HG03442 (cell line): Measurements from ENCODE around the gene NID2.
A peak's percentile ranks its signal among the peaks of the same experiment; 100 is the strongest.

Experiments
- ATAC-seq: cut with Tn5 transposase; IDR thresholded peaks from one replicate; pipeline ENCODE4 v1.9.1; 2021; ENCODE audit warnings: mild to moderate bottlenecking, moderate library complexity; ENCODE audit not compliant: unreplicated experiment

Gene NID2

DNA sequence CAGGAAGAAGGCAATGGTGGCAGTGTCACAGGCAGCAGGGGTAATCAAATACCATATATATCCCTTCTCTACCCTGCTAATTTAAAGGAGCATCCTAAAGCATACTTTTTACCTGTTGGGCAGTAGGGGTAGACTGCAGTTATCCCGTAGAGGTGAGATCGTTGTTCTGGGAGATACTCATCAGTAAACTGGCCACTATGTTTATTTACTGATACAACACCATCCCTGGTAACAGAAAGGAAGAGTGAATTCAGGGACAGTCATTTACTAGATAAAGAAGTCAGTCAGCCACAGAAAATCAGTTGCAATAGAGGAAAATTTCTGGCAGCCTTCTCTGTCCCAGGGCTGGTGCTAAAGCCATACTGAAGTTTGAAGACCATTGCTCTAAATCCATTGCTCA lies 63.2 kb downstream of the NID2 start:
- no peak for ATAC-seq

DNA sequence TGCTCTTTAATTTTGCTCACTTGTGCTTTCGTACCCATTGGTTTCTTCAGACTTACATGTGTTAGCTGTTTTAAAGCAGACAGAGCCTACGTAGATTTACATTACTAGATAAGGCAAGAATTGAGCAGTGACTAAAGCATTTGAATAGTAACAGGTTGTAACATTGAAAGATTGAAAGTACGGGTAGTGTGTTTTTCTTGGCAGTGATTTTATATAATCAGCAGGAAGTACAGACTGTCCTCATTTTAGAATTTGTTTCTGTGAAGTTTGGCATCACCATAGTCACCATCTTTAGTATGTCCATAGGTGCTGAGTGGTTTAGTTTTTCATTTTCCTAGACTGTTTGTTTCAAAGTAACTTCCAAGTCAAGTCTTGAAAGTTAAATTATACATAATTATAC lies 65.5 kb downstream of the NID2 start:
- no peak for ATAC-seq

DNA sequence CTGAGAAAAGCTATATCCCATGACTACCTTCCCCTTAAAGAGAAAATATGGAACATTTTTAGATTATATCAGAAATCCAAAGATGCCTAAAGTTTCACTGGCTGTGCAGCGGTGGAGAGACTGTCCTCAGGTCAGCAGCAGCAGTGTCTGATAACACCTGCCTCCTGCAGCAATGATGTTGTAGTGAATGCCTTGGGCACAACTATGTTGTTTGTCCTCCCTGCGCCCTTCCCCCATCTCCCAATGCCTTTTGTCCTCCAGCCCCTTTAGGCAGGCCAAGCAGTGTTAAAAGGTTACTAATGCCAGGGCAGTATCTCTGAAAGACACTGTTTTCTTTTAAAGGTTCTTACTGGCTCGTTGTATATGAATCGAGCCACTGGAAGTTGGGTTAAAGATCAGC lies 66.3 kb downstream of the NID2 start:
- no peak for ATAC-seq

DNA sequence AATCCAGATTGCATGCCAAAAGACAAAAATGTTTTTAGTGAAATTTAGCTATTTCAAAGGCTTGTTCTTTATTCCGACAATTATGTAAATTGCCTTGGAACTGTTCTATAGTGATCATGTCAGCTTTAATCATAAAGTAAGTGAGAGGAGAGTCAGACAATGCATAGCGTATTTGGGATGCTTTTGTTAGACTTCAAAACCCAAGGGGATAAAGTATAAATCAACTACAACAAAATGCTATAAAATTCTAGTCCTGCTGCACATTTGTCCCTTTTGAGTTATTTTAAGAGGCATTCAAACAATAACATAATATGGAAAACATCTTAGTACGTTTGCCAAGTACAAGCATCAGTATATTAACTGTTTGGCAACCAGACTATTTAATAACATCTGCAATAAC lies 68.2 kb downstream of the NID2 start:
- no peak for ATAC-seq

DNA sequence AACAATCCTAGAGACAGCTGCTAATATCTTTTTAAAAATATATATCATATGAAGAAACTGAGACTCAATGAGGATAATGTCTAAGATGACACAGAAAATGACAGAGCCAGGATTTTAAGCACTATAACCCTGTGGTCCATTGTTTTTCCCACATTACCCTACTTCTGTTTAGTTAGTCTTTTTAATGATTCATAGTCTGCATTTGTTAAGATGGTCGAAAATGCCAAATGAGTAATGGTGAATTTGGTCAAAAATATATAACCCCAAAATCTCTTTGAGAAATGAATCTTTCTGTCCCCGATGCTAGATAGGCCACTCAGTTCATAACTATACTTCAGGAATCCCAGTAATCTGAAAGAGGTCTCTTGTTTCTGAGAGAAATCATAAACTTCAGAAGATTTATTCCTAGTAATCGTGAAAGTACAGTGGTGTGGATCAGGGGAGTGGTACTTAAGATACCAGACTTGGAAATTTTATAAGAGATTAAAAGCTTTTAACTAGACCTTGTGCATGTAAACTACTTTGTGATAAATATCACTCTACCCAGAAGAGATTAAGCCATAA lies 68.8 kb downstream of the NID2 start:
- ATAC-seq: no peak

DNA sequence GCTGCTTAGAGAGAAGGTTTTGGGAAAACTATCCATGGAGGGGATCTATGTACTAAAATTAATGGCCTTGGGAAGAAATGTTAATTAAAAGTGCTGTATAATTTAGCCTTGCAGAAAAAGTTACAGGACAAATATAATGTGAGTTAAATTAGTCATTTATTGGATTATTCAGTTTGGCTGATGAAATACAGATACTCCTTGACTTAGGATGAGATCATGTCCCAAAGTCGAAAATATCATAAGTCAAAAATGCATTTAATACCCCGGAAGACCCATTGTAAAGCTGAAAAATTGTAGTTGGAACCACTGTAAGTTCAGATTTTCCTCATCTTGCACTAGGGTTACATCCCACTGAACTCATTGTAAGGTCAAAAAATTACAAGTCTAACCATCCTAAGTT lies 69.8 kb downstream of the NID2 start:
- ATAC-seq: no peak

DNA sequence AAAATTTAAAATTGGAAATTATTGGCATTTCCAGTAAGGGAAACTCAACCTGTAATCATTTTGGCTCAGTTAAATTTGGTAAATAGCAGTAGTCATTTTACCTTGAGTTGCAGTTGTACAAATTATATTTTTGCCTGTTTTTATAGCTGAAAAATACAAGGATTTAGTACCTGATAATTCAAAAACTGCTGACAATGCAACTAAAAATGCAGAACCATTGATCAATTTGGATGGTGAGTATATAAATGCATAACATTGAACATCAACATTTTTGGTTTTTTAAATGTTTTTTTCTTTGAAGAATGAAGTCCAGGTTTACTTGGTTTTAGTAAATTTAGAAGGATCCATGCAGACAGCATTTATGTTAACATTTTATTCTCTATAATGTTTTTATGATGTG lies 70.5 kb downstream of the NID2 start:
- ATAC-seq: no peak

DNA sequence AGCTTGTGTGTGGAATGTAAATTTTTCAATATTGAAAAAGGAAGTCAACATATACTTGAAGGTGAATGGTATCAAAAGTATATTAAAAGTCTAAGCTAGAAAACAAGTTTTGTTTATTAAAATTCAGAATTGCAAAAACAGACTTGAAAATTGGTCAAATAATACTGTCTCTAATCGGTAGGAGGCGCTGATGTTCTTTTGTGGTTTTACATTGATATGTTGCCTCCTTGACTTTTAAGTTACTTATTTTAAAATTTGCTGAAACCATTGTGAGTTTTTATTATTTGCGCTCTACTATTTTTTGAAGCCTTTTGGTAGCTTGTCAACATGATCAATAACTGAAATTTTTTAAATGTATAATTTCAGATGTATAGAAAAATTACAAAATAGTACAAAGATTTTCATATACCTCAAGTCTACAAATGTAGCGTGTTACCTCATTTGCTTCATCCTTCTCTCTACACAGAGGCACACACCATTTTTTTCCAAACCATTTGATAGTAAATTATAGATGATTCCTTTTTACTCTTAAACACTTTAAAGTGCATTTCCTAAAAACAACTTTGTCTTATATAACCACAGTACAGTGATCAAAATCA lies 72.6 kb downstream of the NID2 start:
- ATAC-seq: no peak

DNA sequence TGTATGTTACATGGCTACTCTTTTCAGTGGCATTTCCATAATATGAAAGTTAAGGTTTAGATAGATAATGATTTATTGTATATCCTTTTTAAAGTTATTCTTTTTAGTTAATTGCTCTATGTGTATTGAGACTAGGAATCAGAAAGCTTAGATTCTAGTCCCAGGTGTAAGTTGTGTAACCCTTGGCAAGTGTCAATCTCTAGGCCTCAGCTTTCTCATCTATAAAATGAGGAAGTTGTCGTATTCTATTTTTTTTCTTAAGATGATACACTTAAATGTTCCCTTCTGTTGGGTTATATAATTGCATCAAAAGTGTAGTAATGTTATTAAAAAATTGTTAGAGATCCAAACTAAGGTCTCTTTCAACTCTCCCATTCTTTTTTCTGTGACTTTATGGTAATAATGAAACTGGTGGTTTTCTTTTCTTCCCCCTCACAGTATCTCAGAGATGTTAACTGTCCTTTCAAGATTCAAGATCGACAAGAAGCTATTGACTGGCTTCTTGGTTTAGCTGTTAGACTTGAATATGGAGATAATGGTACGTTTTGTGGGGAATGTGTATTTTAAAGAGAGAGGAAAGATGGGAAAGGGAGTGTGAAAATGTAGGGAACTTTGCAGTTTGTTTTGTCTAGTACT lies 75.5 kb downstream of the NID2 start:
- ATAC-seq: no peak

DNA sequence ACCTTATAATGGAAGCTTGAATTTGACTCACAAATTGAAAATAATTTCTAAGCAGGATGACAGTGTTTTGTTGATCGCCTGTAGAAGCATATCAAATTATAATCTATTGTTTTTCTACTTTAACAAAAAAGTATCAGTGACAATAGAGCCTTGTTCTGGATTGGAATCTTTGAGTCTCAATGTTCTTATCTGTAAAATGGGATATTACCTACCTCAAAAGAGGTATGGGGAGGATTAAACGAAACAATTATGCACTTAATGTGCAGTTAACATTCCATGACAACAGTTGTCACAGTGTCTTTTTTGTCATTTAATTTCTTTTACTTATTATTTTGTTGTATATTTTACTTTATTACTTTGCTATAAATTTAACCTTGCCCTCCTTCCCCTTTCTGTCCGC lies 78.4 kb downstream of the NID2 start:
- no peak for ATAC-seq

DNA sequence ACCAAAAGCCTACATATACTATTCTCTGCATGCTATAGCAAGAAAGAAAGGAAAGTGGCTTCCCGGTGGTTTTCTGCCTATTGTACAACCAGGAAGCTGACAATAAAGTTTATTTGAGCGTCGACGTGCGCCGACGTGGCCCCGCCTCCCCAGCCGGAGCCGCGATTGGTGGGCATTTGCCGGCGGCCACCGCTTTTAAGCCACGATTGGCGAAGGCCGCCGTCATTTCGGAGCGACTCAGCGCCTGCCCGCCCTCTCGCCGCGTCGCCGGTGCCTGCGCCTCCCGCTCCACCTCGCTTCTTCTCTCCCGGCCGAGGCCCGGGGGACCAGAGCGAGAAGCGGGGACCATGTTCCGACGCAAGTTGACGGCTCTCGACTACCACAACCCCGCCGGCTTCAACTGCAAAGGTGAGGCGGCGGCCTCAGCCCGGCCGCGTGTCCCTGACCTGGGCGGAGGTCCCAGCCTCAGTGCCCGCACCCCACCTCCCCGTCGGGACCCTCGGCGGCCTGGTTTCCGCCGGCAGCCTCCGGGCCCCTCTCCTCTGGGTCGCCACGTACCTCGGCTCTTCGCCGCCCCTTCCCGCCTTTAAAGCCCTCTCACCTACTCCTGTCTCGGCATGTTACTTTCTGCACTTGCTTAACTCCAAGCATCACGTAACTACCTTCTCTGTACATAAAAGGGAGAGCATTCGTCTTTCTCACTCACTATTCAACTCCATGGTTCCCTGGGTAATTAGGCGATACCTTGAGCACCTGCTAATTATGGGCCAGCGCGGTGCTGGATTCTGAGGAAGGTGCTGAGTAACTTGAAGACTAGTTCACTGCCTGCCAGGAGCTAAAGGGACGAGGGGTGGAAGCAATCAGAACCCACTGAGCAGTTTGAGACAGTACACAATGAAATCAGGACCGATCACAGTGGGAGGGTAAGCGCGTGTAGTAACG lies 79.3 kb downstream of the NID2 start, which contains the start of gene RTRAF:
RTRAF (plus strand) TSS at position 254 of the 942 bp plus-strand sequence; CDS start at position 348, 94 bp downstream.
- ATAC-seq: peak; percentile 93

DNA sequence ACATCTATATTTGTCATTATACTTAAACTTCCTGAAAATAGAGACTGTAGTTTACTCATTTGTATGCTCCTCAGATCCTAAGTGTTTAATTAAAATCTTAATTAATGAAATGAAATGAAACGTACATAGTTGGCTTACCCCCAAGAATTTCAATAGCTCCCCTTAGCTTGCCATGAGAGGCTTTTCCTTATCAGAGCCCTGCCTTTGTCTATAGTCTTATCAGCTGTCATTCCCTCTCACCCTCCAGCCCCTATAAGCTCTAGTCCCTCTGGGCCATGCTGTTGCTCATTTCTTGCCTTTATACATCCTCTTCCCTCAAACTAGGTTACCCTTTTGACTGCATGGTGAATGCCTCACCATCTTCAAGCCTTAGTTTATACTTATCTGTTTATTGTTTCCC lies 80.6 kb downstream of the NID2 start:
- no peak for ATAC-seq

DNA sequence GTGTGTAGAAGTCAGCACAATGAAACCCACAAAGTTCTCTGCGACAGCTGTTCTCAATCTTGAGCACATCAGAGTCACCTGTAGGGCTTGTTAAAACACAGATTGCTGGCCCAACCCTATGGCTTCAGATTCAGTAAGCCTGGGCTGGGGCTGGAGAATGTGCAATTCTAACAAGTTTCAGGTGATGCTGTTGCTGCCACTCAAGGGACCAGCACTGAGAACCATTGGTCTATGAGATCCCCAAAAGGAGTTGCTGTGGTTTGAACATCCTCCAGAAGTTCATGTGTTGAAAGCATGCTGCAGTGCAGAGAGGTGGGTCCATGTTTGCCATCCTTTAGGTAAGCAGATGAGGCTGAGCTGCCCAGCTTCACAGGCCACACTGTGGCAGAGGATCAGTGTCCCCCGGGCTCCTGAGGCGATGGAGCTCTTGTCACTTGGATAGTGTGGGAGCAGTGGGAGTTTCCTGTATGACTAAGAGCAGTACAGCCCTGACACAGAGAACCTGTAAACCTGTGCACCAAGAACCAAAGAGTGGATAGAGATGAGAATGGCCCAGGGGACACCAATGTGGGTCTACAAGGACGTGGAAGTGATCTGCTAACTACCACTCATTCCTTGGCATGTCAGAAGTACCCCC lies 87.5 kb downstream of the NID2 start:
- ATAC-seq: peak; percentile 68

DNA sequence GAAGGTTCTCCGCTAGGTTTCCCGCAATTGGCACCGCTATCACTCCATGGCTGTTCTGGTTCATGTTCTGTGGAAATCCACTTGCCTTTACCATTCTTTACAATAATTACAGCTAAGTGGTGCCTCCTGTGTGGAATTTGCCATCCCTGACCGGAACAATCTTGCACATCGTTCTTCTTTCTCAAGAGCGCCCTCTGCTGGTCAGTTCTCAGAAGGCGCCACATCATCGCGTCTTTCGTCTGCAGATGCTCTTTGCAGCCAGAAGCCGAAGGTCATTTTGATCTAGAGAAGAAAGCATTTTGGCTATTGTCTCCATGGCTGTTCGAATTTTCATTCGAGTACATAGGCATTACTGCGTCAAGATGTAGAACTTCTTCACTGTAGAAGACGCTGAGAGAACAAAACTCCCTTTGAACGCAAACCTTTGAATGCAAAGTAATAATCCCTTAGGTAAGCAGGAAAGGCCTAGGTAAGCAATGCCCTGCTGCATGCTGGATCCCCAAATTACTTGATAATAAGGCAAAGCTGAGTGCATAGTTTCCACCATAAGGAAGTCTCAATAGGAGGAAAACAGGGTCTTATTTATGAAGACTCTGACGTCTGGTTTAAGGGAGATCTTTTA lies 89.7 kb downstream of the NID2 start:
- peak; percentile 65 for ATAC-seq

DNA sequence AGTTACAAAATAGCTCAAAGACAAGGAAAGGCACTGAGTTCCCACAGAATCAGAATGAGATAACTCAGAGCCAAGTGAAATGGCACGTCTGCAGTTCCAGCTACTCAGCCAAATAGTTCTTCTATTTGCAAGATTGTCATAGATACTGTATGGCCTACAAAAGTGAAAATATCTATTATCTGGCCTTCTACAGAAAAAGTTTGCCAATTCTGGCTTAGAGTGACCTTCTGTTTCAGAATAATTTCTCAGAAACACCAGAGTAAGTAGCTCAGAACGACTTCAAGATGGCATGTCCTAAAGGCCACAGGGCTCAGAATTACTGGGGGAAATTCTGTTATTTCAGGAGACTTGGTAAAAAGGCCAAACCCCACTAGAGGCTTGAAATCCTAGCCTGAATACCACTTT lies 90.2 kb downstream of the NID2 start:
- ATAC-seq: no peak

DNA sequence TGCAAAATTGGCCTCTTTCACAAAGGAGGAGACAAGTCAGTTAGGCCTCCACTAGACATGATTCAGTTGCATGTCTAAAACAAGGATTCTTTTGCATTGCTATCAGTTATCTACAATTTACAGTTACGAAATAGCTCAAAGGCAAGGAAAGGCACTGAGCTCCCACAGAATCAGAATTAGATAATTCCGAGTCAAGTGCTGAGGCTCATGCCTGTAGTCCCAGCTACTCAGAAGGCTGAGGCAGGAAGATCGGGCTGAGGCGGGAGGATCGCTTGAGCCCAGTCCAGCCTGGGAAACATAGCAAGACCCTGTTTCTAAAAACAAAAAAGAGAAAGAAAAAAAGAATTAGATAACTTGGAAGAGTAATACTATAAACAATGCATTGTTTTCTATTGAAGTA lies 91.8 kb downstream of the NID2 start:
- ATAC-seq: no peak

DNA sequence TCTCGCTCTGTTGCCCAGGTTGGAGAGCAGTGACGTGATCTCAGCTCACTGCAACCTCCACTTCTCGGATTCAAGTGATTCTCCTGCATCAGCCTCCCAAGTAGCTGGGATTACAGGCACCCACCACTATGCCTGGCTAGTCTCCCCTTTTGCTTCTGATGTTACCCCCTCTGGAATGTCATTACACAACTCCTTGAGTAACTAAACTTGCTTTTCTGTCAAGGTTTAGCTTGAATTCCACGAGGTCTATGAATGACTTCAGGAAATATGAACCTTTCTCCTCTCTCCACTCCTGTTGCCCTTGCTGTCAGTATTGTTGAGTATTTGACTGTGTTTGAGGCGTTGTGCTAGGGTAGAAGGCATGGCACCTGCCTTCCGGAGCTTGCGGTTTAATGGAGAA lies 96.3 kb downstream of the NID2 start:
- no peak for ATAC-seq

DNA sequence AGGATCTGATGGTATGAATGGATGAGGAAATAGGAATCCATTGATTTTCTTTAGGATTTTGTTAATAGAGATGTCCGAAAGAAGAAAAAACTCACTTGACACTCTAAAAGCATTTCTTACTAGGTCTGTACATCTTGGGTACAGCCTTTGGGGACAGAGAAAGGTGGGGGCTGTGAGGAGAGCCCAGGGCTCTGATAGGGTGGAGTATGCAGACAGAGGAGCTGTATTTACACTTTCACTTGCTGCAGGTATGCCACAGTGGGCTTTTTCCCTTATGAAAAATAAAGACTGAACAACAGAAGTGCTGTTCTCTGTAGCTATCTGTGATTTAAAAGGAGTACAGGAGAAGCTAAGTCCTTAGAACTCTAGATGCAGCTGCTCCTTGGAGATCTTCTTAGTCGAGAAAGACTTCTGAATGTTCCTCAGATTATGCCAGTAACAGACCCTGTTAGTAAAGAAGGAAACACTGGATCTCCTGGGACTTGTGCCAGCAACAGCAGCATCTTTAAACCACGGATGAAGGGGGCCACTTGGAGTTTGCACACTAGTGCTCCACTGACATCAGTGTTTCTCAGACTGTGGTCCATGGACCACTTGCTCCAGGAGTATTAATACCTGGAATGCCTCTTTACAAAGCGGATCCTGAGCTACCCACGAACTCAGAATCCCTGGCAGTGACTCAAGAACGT lies 98.9 kb downstream of the NID2 start:
- no peak for ATAC-seq

DNA sequence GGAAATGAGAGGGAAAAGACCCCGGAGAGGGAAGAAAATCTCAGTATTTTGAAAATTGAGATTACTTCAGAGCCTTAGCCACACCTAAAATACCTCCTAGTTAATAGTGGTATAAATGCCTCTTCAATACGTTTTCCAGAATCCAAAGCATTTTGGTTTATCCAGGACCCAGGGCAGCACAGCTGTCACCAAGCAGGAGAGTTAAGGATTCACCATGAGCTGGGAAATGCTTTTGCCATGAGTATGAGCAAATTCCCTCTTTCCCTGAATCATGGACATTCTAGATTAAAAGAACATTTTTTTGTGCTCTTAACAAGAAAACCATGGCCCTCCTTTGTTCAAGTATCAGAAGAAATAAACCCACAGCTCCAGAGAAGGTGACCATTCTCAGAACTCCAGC lies 101.3 kb downstream of the NID2 start:
- ATAC-seq: no peak

DNA sequence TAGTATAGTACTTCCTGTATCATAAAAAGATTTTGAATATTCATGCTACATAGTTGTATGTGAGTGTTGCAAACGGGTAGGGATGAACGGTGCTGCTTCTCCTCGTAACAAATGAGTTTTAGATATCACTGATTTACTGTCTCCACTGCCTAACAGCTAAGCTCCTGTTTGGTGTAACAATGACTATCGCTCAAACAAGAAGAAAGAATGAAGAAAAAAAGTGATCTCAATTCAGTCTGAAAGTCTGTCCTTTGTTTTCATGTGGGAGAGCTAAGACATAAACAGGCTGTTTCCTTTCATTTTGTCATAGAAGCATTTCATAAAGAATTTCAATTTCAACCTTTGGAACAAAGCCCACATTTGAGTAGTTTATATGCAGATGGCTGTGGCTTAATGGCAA lies 105.6 kb downstream of the NID2 start:
- no peak for ATAC-seq
